Stimulated activated CD4-positive, alpha-beta T cell treated with anti-CD3 and anti-CD28 coated beads, TNF-alpha, amount 100 ng/mL, for 4 hours (primary cell): ENCODE measurements around the gene ELANE.

Source experiments
- DNase-seq, 3 experiments: peaks; one replicate each; pipeline ENCODE4 v3.0.0-alpha.2; 2020; ENCODE audit warnings: low read depth in 3 of 3

Gene ELANE

GRCh38 chr19:898663-899062, 46.6 kb downstream of the ELANE start:
- DNase-seq, result no peak

GRCh38 chr19:899336-900042, 47.4 kb downstream of the ELANE start:
- no peak for DNase-seq

DNA sequence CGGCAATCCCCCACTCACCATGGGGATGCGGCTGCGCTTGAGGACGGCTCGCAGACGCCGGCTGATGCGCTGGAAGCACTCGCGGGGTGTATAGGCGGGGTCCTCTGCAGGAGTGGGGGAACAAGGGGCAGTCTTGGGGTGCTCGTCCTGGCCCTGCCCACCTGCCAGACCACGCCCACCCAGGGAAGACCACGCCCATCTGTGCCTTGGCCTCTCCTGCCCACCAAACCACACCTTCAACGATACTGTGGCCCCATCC, 47.9 kb downstream of the ELANE start:
- DNase-seq, result no peak

DNA sequence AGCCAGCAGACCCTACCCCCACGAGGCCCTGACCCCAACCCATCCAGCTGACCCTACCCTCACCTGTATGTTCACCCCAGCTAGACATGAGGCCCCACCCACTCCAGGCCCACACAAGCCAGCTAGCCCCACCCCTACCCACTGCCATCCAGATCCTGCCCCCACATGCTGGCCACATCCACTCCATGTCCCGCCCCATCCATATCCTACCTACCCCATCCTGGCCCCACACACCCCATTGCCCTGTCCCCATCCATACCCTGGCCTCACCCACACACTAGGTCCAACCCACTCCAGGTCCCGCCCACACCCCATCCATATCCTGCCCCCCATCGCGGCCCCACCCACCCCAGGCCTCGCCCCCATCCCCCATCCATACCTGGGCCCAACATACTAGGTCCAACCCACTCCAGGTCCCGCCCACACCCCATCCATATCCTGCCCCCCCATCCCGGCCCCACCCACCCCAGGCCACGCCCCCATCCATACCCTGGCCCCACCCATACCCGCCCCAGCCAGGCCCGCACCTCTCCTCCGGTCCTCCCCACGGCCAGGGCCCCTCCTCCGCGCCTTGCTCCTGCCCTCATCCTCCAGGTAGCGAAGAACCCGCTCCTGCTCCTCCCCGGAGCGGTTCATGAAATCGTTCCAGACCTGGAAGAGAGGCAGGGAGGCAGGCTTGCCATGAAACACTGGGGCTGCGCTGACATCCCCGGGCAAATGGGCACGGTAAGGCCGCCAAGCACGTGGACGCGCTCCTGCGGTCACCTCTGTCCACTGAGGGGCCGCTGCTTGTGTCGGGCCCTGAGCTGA, 48.4 kb downstream of the ELANE start:
- no peak for DNase-seq

DNA sequence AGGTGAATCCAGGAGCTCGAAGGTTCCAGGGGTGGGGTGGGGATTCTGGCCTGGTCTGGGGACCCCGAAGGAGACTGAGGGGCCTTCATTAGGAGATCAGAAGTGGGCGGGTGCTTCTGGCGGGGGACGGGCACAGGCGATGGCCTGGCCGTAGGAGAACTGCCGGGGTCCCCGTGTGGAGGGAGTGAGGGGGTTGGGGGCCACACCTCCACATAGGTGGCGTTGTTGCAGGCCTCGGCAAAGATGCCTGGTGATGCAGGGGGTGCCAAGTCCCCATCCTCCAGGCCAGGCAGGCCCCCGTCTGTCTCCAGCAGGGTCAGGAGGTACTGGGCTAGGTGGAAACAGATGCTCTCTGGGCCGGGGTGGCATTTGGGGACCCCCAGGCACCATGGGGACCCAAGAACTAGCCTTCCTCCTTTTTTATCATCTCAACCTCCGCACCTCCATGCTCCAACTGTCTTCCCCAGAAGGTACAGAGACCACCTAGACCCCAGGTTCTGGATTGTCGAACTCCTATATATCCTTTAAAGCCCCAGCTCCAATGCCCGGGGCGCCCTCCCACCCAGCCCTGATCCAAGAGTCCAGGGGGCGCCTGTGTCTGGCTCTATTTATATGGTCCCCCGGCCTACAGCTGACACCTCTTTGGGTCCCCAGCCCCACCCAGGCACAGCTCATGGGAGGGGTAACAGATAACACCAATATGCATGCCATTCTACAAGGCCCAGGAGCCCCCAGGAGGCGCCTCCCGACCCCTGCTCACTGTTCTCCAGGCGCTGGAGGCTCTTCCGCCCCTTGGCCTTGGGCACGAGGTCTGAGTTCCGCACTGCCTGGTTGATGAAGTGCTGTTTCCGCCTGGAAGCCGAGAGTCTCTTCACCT, 49.4 kb downstream of the ELANE start:
- no peak for DNase-seq

- no peak for DNase-seq
These were observed 49.9 kb downstream of the ELANE start for GRCh38 chr19:902093-902370.

- no peak for DNase-seq
These were observed 50.5 kb downstream of the ELANE start for GRCh38 chr19:902446-903226.

GRCh38 chr19:903266-903797, 51.2 kb downstream of the ELANE start:
- DNase-seq, result no peak

DNA sequence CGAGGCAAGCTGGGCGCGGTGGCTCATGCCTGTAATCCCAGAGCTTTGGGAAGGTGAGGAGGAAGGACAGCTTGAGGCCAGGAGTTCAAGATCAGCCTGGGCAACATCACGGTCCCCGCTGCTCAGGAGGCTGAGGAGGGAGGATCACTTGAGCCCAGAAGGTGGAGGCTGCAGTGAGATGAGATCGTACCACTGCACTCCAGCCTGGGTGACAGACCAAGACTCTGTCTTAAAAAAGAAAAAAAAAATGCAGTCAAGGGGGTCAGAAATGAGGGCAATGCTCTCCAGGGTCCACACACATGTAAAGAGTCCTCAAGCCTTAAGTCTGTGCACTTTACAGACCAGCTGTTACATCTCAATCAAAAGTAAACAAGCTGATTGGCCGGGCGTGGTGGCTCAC, 52.4 kb downstream of the ELANE start:
- DNase-seq, result no peak
